HCT116 (cell line): ENCODE results near the gene GSG1L.

Experiments used
- CEBPB ChIP-seq: IDR thresholded peaks from 2 replicates; pipeline ENCODE4 v1.6.1; 2012; ENCODE audit warnings: low read depth
- CTCF ChIP-seq, 3 experiments: fragments of 200-600 bp in 1 of 3; sonication (generic) in 1 of 3; IDR thresholded peaks in 2 of 3; conservative IDR thresholded peaks in 1 of 3; 2 replicates each; pipeline ENCODE4 v1.5.1; 2012 to 2017; ENCODE audit warnings: low read depth in 2 of 3, low read length in 2 of 3, antibody characterized with exemption in 1 of 3, borderline replicate concordance in 1 of 3, control low read depth in 1 of 3, mild to moderate bottlenecking in 1 of 3, mixed read lengths in 1 of 3, mixed run types in 1 of 3, moderate library complexity in 1 of 3; ENCODE audit not compliant: insufficient read depth in 1 of 3
- EZH2 ChIP-seq: fragments of 200-600 bp; sonication (generic); IDR thresholded peaks from 2 replicates; pipeline ENCODE4 v1.6.1; 2017; ENCODE audit warnings: antibody characterized with exemption, mixed run types
- EZH2phosphoT487 ChIP-seq: fragments of 200-600 bp; IDR thresholded peaks from 2 replicates; pipeline ENCODE4 v1.6.1; 2018; ENCODE audit warnings: antibody characterized with exemption, borderline replicate concordance
- MAX ChIP-seq: IDR thresholded peaks from 2 replicates; pipeline ENCODE4 v1.6.1; 2012
- POLR2A ChIP-seq: IDR thresholded peaks from 2 replicates; pipeline ENCODE4 v1.7.0; 2011; ENCODE audit warnings: borderline replicate concordance; ENCODE audit not compliant: insufficient read depth, insufficient read length; ENCODE audit errors: extremely low read depth
- POLR2AphosphoS5 ChIP-seq: IDR thresholded peaks from 2 replicates; pipeline ENCODE4 v1.6.1; 2011; ENCODE audit warnings: mild to moderate bottlenecking, low read depth, low read length, moderate library complexity
- RAD21 ChIP-seq: IDR thresholded peaks from 2 replicates; pipeline ENCODE4 v1.6.1; 2012; ENCODE audit warnings: low read depth, mild to moderate bottlenecking
- REST ChIP-seq: IDR thresholded peaks from 2 replicates; pipeline ENCODE4 v1.6.1; 2012; ENCODE audit warnings: low read depth
- SP1 ChIP-seq: IDR thresholded peaks from 2 replicates; pipeline ENCODE4 v1.6.1; 2012; ENCODE audit warnings: low read depth
- SRF ChIP-seq: IDR thresholded peaks from 2 replicates; pipeline ENCODE4 v1.6.1; 2012; ENCODE audit warnings: low read depth
- TCF7L2 ChIP-seq: IDR thresholded peaks from 2 replicates; pipeline ENCODE4 v1.7.0; 2011; ENCODE audit warnings: borderline replicate concordance, inconsistent platforms; ENCODE audit not compliant: insufficient read depth, insufficient read length; ENCODE audit errors: extremely low read depth

- no peak for TF ChIP-seq EZH2
- no peak for TF ChIP-seq TCF7L2
- no peak for TF ChIP-seq EZH2phosphoT487
- no peak for TF ChIP-seq POLR2A
- TF ChIP-seq SP1 = no peak
- no peak for TF ChIP-seq CTCF (IDR thresholded peaks at IDR 0.05 in 2 of 3, conservative IDR thresholded peaks at IDR 0.05 in 1 of 3; ENCODE audit: borderline replicate concordance in 1 of 3, insufficient read depth in 1 of 3, low read depth in 2 of 3, low read length in 2 of 3)
- TF ChIP-seq REST = no peak
- no peak for TF ChIP-seq CEBPB
- no peak for TF ChIP-seq MAX
- TF ChIP-seq RAD21 = no peak
- TF ChIP-seq POLR2AphosphoS5 = no peak
- TF ChIP-seq SRF = no peak
Measured at GRCh38 chr16:28038409-28038808, 25.1 kb downstream of the GSG1L start.
